ENCODE results near the gene TMTC3. TPM values are rescaled to one million over a fixed set of nuclear protein-coding genes. Genes with fewer than 3 reads are reported as not detected.

Gene TMTC3
- total RNA-seq, 4 donors from 2014 or later: 24.9 to 37.1 (median 31.9) TPM

GRCh38 chr12:88225776-88226175 lies 83.7 kb downstream of the TMTC3 start:
- Histone ChIP-seq H3K4me1 (no peaks in the 10 kb centered on the region), H3K4me3 (no peak overlapping the region), H3K36me3 (no peaks in the 10 kb centered on the region), H3K27ac (no peak overlapping the region), H3K27me3 (no peaks in the 10 kb centered on the region), H3K9me3 (no peaks in the 10 kb centered on the region)
- DNase-seq (ENCODE audit: low spot score in 2 of 2): no peak
- TF ChIP-seq POLR2AphosphoS5 (IDR thresholded peaks at IDR 0.05) (no peak), POLR2A (IDR thresholded peaks at IDR 0.05) (no peak), EP300 (IDR thresholded peaks at IDR 0.05) (no peak), CTCF (IDR thresholded peaks at IDR 0.05) (no peak)

- H3K4me3 ChIP-seq: no peak overlapping the region
- no peak overlapping the region for H3K27ac ChIP-seq
- H3K27me3 ChIP-seq: no peaks in the 10 kb centered on the region
- no peaks in the 10 kb centered on the region for H3K4me1 ChIP-seq
- TF ChIP-seq CTCF (IDR thresholded peaks at IDR 0.05) (no peak), EP300 (IDR thresholded peaks at IDR 0.05) (no peak), POLR2A (IDR thresholded peaks at IDR 0.05) (no peak), POLR2AphosphoS5 (IDR thresholded peaks at IDR 0.05) (no peak)
- no peaks in the 10 kb centered on the region for H3K36me3 ChIP-seq
- no peaks in the 10 kb centered on the region for H3K9me3 ChIP-seq
- WGBS: 76% methylated on average over 7 of the region's 7 CpGs
- DNase-seq (ENCODE audit: low spot score in 2 of 2): no peak
Measured at GRCh38 chr12:88227263-88227662, 85.2 kb downstream of the TMTC3 start.

GRCh38 chr12:88227871-88228270 lies 85.8 kb downstream of the TMTC3 start:
- H3K9me3 ChIP-seq: no peaks in the 10 kb centered on the region
- H3K4me1 ChIP-seq: no peaks in the 10 kb centered on the region
- no peaks in the 10 kb centered on the region for H3K36me3 ChIP-seq
- H3K27ac ChIP-seq: no peak overlapping the region
- no peaks in the 10 kb centered on the region for H3K27me3 ChIP-seq
- WGBS: 93% methylated on average over 12 of the region's 12 CpGs
- H3K4me3 ChIP-seq: no peak overlapping the region
- TF ChIP-seq POLR2AphosphoS5 (IDR thresholded peaks at IDR 0.05) (no peak), EP300 (IDR thresholded peaks at IDR 0.05) (no peak), POLR2A (IDR thresholded peaks at IDR 0.05) (no peak), CTCF (IDR thresholded peaks at IDR 0.05) (no peak)
- DNase-seq (ENCODE audit: low spot score in 2 of 2): no peak

GRCh38 chr12:88228720-88229119 lies 86.6 kb downstream of the TMTC3 start:
- 89% methylated on average over 4 of the region's 4 CpGs for WGBS
- Histone ChIP-seq H3K4me1 (no peaks in the 10 kb centered on the region), H3K27ac (no peak overlapping the region), H3K27me3 (no peaks in the 10 kb centered on the region), H3K4me3 (no peak overlapping the region), H3K36me3 (no peaks in the 10 kb centered on the region), H3K9me3 (no peaks in the 10 kb centered on the region)
- no peak for DNase-seq (ENCODE audit: low spot score in 2 of 2)
- no peak for TF ChIP-seq CTCF (IDR thresholded peaks at IDR 0.05)
- no peak for TF ChIP-seq POLR2A (IDR thresholded peaks at IDR 0.05)
- TF ChIP-seq POLR2AphosphoS5 (IDR thresholded peaks at IDR 0.05): no peak
- TF ChIP-seq EP300 (IDR thresholded peaks at IDR 0.05): no peak

GRCh38 chr12:88230271-88230670 lies 88.2 kb downstream of the TMTC3 start:
- WGBS: 87% methylated on average over 2 of the region's 2 CpGs
- no peak for DNase-seq (ENCODE audit: low spot score in 2 of 2)
- no peaks in the 10 kb centered on the region for H3K4me1 ChIP-seq
- no peak overlapping the region for H3K27ac ChIP-seq
- no peaks in the 10 kb centered on the region for H3K27me3 ChIP-seq
- no peaks in the 10 kb centered on the region for H3K9me3 ChIP-seq
- no peak for TF ChIP-seq CTCF (IDR thresholded peaks at IDR 0.05)
- TF ChIP-seq EP300 (IDR thresholded peaks at IDR 0.05): no peak
- TF ChIP-seq POLR2AphosphoS5 (IDR thresholded peaks at IDR 0.05): no peak
- no peak for TF ChIP-seq POLR2A (IDR thresholded peaks at IDR 0.05)
- H3K4me3 ChIP-seq: no peak overlapping the region
- H3K36me3 ChIP-seq: no peaks in the 10 kb centered on the region

Data from suprapubic skin (tissue), 4 donors.